ENCODE measurements around the gene USO1.

USO1 gene

GRCh38 chr4:75698162-75698962 is 26.0 kb upstream of the USO1 start:
- peak; percentile 78 for DNase-seq (ENCODE audit: low read depth)
- H3K4me3 ChIP-seq (ENCODE audit: low read depth, low read length), result no peak overlapping the region
- TF ChIP-seq, protein P1, sequence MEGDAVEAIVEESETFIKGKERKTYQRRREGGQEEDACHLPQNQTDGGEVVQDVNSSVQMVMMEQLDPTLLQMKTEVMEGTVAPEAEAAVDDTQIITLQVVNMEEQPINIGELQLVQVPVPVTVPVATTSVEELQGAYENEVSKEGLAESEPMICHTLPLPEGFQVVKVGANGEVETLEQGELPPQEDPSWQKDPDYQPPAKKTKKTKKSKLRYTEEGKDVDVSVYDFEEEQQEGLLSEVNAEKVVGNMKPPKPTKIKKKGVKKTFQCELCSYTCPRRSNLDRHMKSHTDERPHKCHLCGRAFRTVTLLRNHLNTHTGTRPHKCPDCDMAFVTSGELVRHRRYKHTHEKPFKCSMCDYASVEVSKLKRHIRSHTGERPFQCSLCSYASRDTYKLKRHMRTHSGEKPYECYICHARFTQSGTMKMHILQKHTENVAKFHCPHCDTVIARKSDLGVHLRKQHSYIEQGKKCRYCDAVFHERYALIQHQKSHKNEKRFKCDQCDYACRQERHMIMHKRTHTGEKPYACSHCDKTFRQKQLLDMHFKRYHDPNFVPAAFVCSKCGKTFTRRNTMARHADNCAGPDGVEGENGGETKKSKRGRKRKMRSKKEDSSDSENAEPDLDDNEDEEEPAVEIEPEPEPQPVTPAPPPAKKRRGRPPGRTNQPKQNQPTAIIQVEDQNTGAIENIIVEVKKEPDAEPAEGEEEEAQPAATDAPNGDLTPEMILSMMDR (IDR thresholded peaks at IDR 0.05; ENCODE audit: low read depth, low read length), result no peak
- TF ChIP-seq MYC (IDR thresholded peaks at IDR 0.05; ENCODE audit: low read depth, low read length), result no peak
- no peak for TF ChIP-seq MAX (IDR thresholded peaks at IDR 0.05; ENCODE audit: low read depth, low read length)
- TF ChIP-seq POLR2A (IDR thresholded peaks at IDR 0.05; ENCODE audit: extremely low read depth, insufficient read length), result no peak

DNA sequence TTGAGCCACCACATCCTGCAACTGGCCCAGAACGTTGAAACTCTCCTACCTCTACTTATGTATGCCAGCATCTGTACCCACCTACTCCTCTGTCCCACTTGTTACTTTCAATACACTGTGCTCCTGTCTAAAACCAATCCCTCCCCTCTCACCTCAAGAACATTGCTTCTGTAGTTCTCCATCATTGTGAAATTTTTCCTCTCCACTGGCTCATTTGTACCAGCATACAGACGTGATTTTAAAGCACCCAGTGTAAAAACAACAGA is 25.5 kb upstream of the USO1 start:
- no peak for DNase-seq (ENCODE audit: low read depth)
- TF ChIP-seq MYC (IDR thresholded peaks at IDR 0.05; ENCODE audit: low read depth, low read length) (no peak), MAX (IDR thresholded peaks at IDR 0.05; ENCODE audit: low read depth, low read length) (no peak), POLR2A (IDR thresholded peaks at IDR 0.05; ENCODE audit: extremely low read depth, insufficient read length) (no peak)
- TF ChIP-seq, protein P1 (IDR thresholded peaks at IDR 0.05; ENCODE audit: low read depth, low read length), result no peak
- H3K4me3 ChIP-seq (ENCODE audit: low read depth, low read length), result no peak overlapping the region

GRCh38 chr4:75699299-75699698 is 25.1 kb upstream of the USO1 start:
- TF ChIP-seq MAX (IDR thresholded peaks at IDR 0.05; ENCODE audit: low read depth, low read length) (no peak), MYC (IDR thresholded peaks at IDR 0.05; ENCODE audit: low read depth, low read length) (no peak), POLR2A (IDR thresholded peaks at IDR 0.05; ENCODE audit: extremely low read depth, insufficient read length) (no peak)
- TF ChIP-seq, protein P1 (IDR thresholded peaks at IDR 0.05; ENCODE audit: low read depth, low read length), result no peak
- no peak overlapping the region for H3K4me3 ChIP-seq (ENCODE audit: low read depth, low read length)
- no peak for DNase-seq (ENCODE audit: low read depth)

DNA sequence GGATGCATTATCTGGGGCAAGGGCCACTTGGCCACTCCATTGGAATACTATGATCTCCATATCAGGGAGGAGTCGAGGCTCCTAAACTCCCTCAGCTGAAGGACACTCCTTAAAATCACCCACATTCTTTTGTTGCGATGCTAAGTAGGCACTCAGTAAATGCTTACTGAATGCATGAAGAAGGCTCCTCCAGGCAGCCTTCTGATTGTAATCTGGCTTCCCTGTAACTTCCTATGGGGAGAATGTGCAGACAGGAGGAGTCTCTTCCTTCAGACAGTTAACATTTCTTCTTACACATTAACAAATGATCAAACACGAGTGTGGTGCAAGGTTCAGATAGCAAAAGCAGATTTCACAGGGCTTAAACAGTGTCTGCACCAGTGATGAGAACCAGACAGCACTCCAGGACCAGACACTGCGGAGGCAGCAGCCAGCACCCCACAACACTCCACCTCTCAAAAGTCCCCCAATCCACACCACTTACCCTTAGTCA is 21.4 kb upstream of the USO1 start:
- no peak for DNase-seq (ENCODE audit: low read depth)
- TF ChIP-seq POLR2A (IDR thresholded peaks at IDR 0.05; ENCODE audit: extremely low read depth, insufficient read length), result no peak
- TF ChIP-seq MYC (IDR thresholded peaks at IDR 0.05; ENCODE audit: low read depth, low read length), result no peak
- TF ChIP-seq MAX (IDR thresholded peaks at IDR 0.05; ENCODE audit: low read depth, low read length), result no peak
- TF ChIP-seq, protein P1 (IDR thresholded peaks at IDR 0.05; ENCODE audit: low read depth, low read length), result no peak
- no peak overlapping the region for H3K4me3 ChIP-seq (ENCODE audit: low read depth, low read length)

GRCh38 chr4:75705198-75705977 is 19.0 kb upstream of the USO1 start:
- TF ChIP-seq MYC (IDR thresholded peaks at IDR 0.05; ENCODE audit: low read depth, low read length) (no peak), MAX (IDR thresholded peaks at IDR 0.05; ENCODE audit: low read depth, low read length) (no peak), POLR2A (IDR thresholded peaks at IDR 0.05; ENCODE audit: extremely low read depth, insufficient read length) (no peak)
- TF ChIP-seq, protein P1 (IDR thresholded peaks at IDR 0.05; ENCODE audit: low read depth, low read length), result no peak
- no peak overlapping the region for H3K4me3 ChIP-seq (ENCODE audit: low read depth, low read length)
- DNase-seq (ENCODE audit: low read depth), result no peak
